HL-60 (cell line): ENCODE data around the gene GBGT1.

Experiments
- CTCF ChIP-seq: IDR thresholded peaks from one replicate; pipeline ENCODE4 v1.5.1; 2011; ENCODE audit warnings: low read length, control low read depth, inconsistent platforms; ENCODE audit not compliant: insufficient read depth
- GABPA ChIP-seq: IDR thresholded peaks from 2 replicates; pipeline ENCODE4 v1.6.1; 2012; ENCODE audit warnings: low read depth
- POLR2AphosphoS5 ChIP-seq: IDR thresholded peaks from 2 replicates; pipeline ENCODE4 v1.6.1; 2012; ENCODE audit warnings: low read depth
- SPI1 ChIP-seq: IDR thresholded peaks from 2 replicates; pipeline ENCODE4 v1.6.1; 2012; ENCODE audit warnings: low read depth, mild to moderate bottlenecking, borderline replicate concordance

DNA sequence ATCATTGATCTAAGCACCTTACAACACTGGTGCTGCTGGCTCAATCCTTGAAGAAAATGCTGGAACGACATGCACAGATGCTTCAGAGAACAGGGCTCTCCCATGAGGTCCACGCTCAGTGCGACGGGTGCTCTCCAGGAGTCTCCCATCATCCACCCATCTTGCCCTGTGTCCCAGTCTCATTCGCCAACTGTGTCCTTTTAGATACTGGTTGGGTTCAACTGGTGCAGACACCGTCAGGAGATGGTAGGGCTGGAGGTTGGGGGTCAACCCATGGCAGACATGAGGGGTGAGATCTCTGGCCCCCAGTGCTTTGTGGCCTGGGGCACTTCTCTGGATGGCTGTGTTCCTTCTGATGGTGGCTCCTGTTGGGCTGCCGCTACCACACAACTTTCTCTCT lies 46.9 kb upstream of the GBGT1 start:
- TF ChIP-seq POLR2AphosphoS5 (no peak), CTCF (no peak), GABPA (no peak), SPI1 (no peak)
